ENCODE measurements around the gene NOL6. TPM values are rescaled to one million over a fixed set of nuclear protein-coding genes. Genes with fewer than 3 reads are reported as not detected.
"Not testable (repeated sequence)": the region's sequence is repeated elsewhere in the genome, so short reads cannot be mapped to it uniquely, and the experiment has no call there.

NOL6 gene
- total RNA-seq, 2 experiments from 2014 or later: 36.2 to 37.7 TPM

DNA sequence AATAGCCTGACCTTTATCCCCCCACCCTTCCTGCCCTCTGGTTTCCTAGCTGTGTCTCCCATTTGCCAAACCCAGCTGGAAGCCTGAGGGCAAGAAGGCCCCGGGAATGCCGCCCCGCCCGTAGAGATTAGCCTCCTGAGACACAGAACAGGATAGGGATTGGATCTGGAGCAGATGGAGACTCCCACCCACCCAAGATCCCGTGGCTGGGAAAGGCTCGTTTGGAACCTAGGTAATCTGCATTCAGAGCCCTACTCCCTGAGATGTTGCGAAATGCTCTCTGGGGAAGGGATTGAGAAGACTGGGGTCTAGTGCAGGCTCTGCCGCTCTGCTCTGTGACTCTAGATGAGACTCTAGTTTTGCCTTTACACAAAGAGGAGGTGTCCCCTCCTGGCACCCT, 37.3 kb downstream of the NOL6 start:
- DNase-seq: no peak
- CTCF ChIA-PET: interaction anchor here (0.6 to 7.2 kb wide), 6 partner anchors 17 to 334 kb away, joined by 3 to 38 read pairs (median 6); no protein-coding TSS in a partner anchor
- H3K4me1 Mint-ChIP-seq: peaks cover 55% of the 10 kb centered on the region
- H3K27ac Mint-ChIP-seq: peak overlapping the region; percentile 63
- no peaks in the 10 kb centered on the region for H3K9me3 Mint-ChIP-seq
- no peak overlapping the region for H3K4me3 Mint-ChIP-seq
- POLR2A ChIA-PET: no interaction called here
- H3K36me3 Mint-ChIP-seq (ENCODE audit: low read depth): peaks cover 17% of the 10 kb centered on the region
- no peaks in the 10 kb centered on the region for H3K27me3 Mint-ChIP-seq

GRCh38 chr9:33435821-33436277, 37.9 kb downstream of the NOL6 start:
- Mint-ChIP-seq H3K27me3 (no peaks in the 10 kb centered on the region), H3K4me3 (no peak overlapping the region), H3K36me3 (ENCODE audit: low read depth) (peaks cover 13% of the 10 kb centered on the region), H3K4me1 (peaks cover 51% of the 10 kb centered on the region), H3K9me3 (no peaks in the 10 kb centered on the region), H3K27ac (peak overlapping the region; percentile 58)
- ChIA-PET POLR2A (no interaction called here), CTCF (interaction anchor here (1.0 to 7.2 kb wide), 3 partner anchors 19 to 31 kb away, joined by 3 to 38 read pairs (median 6); no protein-coding TSS in a partner anchor)
- no peak for DNase-seq

DNA sequence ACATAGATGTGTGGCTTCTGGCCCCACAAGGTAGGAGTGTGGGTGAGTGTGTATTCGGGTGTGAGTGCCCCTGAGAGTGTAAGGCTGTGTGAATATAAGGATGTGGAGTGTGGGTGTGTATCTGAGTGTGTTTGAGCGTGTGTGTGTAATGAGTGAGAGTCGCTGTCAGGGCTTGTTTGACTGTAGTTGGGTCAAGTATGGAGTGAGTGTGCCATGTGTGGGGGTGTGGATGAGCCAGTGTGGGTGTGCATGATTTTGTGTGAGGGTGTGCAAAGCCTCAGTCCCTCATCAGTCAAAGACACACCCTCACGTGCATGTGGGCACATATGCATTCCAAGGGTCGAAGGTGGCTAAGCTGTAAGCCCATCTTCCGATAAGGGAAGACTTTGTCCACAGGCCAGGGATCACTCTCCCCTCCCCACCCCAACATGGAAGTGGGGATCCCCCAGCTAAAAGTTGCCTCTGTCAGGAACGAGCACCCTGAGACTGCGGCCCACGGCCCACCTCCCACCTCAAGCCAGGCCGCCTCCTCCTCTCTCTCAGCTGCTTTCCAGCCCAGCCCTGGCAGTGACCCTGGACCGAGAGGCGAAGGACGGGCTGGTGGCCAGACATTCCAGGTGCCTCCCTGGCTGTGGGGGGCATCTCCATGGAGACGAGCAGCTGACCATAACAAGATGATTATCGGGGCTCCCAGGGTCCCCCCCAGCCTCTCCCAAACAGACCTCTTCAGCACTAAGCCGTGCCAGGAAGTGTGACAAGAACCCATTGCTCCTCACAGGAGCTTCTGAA, 39.2 kb downstream of the NOL6 start:
- POLR2A ChIA-PET: no interaction called here
- H3K27ac Mint-ChIP-seq: peak overlapping the region; percentile 13
- H3K4me3 Mint-ChIP-seq: no peak overlapping the region
- H3K27me3 Mint-ChIP-seq: no peaks in the 10 kb centered on the region
- DNase-seq: no peak
- H3K9me3 Mint-ChIP-seq: no peaks in the 10 kb centered on the region
- no peaks in the 10 kb centered on the region for H3K36me3 Mint-ChIP-seq (ENCODE audit: low read depth)
- peaks cover 40% of the 10 kb centered on the region for H3K4me1 Mint-ChIP-seq
- CTCF ChIA-PET: interaction anchor here (0.6 to 7.2 kb wide), 7 partner anchors 13 to 480 kb away, joined by 3 to 38 read pairs (median 4); no protein-coding TSS in a partner anchor

GRCh38 chr9:33433871-33434270, 39.9 kb downstream of the NOL6 start:
- Mint-ChIP-seq H3K4me1 (peaks cover 34% of the 10 kb centered on the region), H3K4me3 (no peak overlapping the region), H3K27ac (no peak overlapping the region), H3K9me3 (no peaks in the 10 kb centered on the region), H3K36me3 (ENCODE audit: low read depth) (no peaks in the 10 kb centered on the region), H3K27me3 (no peaks in the 10 kb centered on the region)
- ChIA-PET POLR2A (no interaction called here), CTCF (interaction anchor here (0.8 to 7.2 kb wide), 7 partner anchors 14 to 61 kb away, joined by 3 to 38 read pairs (median 4); no protein-coding TSS in a partner anchor)
- DNase-seq: no peak

- POLR2A ChIA-PET: no interaction called here
- CTCF ChIA-PET: interaction anchor here (1.3 to 7.2 kb wide), 4 partner anchors 14 to 35 kb away, joined by 4 to 38 read pairs (median 6); partner anchors contain the start of gene AQP3
- Mint-ChIP-seq H3K36me3 (ENCODE audit: low read depth) (no peaks in the 10 kb centered on the region), H3K27me3 (no peaks in the 10 kb centered on the region), H3K4me1 (peaks cover 18% of the 10 kb centered on the region), H3K9me3 (no peaks in the 10 kb centered on the region), H3K27ac (no peak overlapping the region), H3K4me3 (no peak overlapping the region)
- no peak for DNase-seq
These were observed 42.3 kb downstream of the NOL6 start for GRCh38 chr9:33431420-33431819.

- no peaks in the 10 kb centered on the region for H3K27me3 Mint-ChIP-seq
- DNase-seq: no peak
- H3K36me3 Mint-ChIP-seq (ENCODE audit: low read depth): no peaks in the 10 kb centered on the region
- CTCF ChIA-PET: interaction anchor here (1.3 to 7.2 kb wide), 4 partner anchors 14 to 36 kb away, joined by 4 to 38 read pairs (median 6); partner anchors contain the start of gene AQP3
- H3K4me3 Mint-ChIP-seq: no peak overlapping the region
- H3K27ac Mint-ChIP-seq: no peak overlapping the region
- H3K9me3 Mint-ChIP-seq: no peaks in the 10 kb centered on the region
- peaks cover 15% of the 10 kb centered on the region for H3K4me1 Mint-ChIP-seq
- POLR2A ChIA-PET: no interaction called here
These were observed 42.8 kb downstream of the NOL6 start for GRCh38 chr9:33430942-33431341.

DNA sequence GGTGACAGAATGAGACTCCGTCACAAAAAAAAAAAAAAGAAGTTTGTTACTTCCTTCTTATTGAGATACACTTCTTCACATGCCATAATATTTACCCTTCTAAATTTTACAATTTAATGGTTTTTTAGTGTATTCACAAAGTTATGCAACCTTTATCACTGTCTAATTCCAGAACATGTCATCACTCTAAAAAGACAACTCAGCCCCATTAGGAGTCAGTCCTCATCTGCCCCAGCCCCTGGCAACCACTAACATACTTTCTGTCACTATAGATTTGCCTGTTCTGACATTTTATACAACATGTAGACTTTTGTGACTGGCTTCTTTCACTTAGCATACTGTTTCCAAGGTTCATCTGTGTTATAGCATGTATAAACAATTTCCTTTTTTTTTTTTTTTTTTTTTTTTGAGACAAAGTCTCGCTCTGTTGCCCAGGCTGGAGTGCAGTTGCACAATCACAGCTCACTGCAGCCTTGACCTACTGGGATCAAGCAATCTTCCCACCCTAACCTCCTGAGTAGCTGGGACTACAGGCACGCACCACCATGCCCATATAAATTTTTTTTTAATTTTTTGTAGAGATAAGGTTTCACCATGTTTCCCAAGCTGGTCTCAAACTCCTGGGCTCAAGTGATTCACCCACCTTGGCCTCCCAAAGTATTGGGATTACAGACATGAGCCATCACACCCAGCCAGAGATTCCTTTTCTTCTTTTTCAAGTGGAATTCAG, 44.3 kb downstream of the NOL6 start:
- peaks cover 7% of the 10 kb centered on the region for H3K4me1 Mint-ChIP-seq
- no peak overlapping the region for H3K4me3 Mint-ChIP-seq
- H3K9me3 Mint-ChIP-seq: no peaks in the 10 kb centered on the region
- ChIA-PET CTCF (interaction anchor here (0.8 to 7.2 kb wide), 3 partner anchors 12 to 37 kb away, joined by 3 to 38 read pairs (median 3); no protein-coding TSS in a partner anchor), POLR2A (no interaction called here)
- peaks cover 3% of the 10 kb centered on the region for H3K27me3 Mint-ChIP-seq
- no peaks in the 10 kb centered on the region for H3K36me3 Mint-ChIP-seq (ENCODE audit: low read depth)
- no peak overlapping the region for H3K27ac Mint-ChIP-seq
- no peak for DNase-seq

DNA sequence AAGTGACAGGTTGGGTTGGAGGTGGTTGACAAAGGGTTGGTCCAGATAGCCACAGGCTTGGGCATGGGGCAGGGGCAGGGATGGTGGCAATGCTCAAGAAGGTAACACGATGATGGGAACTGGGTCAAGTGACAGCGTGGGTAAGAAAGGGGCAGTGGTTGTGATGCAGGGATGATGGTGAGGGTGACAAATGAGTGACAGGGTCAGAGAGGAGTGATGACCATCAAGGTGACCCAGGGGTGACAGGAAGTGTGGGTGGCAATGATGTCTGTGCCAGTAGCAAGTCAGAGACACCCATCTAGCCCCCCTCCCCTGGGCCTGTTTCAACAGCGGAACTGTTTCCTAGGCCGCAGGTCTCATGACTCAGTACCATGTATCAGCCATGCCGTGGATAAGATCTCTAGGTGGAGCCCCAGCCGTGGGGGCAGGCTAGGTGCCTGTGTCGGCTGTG, 46.9 kb downstream of the NOL6 start:
- CTCF ChIA-PET: no interaction called here
- no peak for DNase-seq
- no peaks in the 10 kb centered on the region for H3K4me1 Mint-ChIP-seq
- H3K27me3 Mint-ChIP-seq: peaks cover 3% of the 10 kb centered on the region
- no peaks in the 10 kb centered on the region for H3K9me3 Mint-ChIP-seq
- POLR2A ChIA-PET: no interaction called here
- H3K36me3 Mint-ChIP-seq (ENCODE audit: low read depth): no peaks in the 10 kb centered on the region
- H3K27ac Mint-ChIP-seq: no peak overlapping the region
- H3K4me3 Mint-ChIP-seq: no peak overlapping the region

DNA sequence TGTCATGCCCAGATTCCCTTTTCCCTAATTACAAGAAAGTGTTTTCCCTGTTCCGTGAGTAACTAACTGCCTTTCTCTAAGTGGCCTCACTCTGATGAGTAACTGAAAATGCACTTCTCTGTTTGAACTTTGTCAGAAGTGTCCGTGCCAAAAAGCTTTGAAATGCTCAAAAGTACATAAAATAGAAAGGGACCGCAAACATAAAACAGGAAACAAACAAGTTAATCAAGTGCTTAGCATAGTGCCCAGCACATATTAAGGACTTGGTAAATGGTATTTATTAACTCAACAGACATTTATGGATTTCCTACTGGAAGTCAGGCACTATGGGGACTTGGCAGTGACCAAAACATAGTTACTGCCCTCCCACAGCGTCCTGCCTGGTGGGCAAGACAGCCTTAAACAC, 48.6 kb downstream of the NOL6 start:
- H3K27ac Mint-ChIP-seq: no peak overlapping the region
- CTCF ChIA-PET: interaction anchor here (0.6 kb wide), 1 partner anchor 613 kb away, joined by 7 read pairs; no protein-coding TSS in a partner anchor
- POLR2A ChIA-PET: no interaction called here
- no peaks in the 10 kb centered on the region for H3K36me3 Mint-ChIP-seq (ENCODE audit: low read depth)
- H3K4me3 Mint-ChIP-seq: no peak overlapping the region
- peaks cover 7% of the 10 kb centered on the region for H3K27me3 Mint-ChIP-seq
- no peaks in the 10 kb centered on the region for H3K9me3 Mint-ChIP-seq
- no peak for DNase-seq
- peaks cover 7% of the 10 kb centered on the region for H3K4me1 Mint-ChIP-seq

- H3K27me3 Mint-ChIP-seq; H3K9me3 Mint-ChIP-seq; H3K36me3 Mint-ChIP-seq (ENCODE audit: low read depth); CTCF ChIA-PET; H3K27ac Mint-ChIP-seq; DNase-seq; POLR2A ChIA-PET; H3K4me3 Mint-ChIP-seq: not testable (repeated sequence)
- peaks cover 10% of the 10 kb centered on the region for H3K4me1 Mint-ChIP-seq
These were observed 49.2 kb downstream of the NOL6 start for GRCh38 chr9:33424492-33424891.

DNA sequence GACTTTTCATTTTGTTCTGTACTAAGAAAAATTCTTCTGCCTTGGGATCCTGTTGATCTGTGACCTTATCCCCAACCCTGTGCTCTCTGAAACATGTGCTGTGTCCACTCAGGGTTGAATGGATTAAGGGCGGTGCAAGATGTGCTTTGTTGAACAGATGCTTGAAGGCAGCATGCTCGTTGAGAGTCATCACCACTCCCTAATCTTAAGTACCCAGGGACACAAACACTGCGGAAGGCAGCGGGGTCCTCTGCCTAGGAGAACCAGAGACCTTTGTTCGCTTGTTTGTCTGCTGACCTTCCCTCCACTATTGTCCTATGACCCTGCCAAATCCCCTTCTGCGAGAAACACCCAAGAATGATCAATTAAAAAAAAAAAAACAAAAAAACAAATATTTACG, 49.7 kb downstream of the NOL6 start:
- CTCF ChIA-PET; H3K27me3 Mint-ChIP-seq; H3K9me3 Mint-ChIP-seq; H3K27ac Mint-ChIP-seq; DNase-seq; POLR2A ChIA-PET; H3K4me3 Mint-ChIP-seq; H3K36me3 Mint-ChIP-seq (ENCODE audit: low read depth): not testable (repeated sequence)
- H3K4me1 Mint-ChIP-seq: peaks cover 10% of the 10 kb centered on the region

DNA sequence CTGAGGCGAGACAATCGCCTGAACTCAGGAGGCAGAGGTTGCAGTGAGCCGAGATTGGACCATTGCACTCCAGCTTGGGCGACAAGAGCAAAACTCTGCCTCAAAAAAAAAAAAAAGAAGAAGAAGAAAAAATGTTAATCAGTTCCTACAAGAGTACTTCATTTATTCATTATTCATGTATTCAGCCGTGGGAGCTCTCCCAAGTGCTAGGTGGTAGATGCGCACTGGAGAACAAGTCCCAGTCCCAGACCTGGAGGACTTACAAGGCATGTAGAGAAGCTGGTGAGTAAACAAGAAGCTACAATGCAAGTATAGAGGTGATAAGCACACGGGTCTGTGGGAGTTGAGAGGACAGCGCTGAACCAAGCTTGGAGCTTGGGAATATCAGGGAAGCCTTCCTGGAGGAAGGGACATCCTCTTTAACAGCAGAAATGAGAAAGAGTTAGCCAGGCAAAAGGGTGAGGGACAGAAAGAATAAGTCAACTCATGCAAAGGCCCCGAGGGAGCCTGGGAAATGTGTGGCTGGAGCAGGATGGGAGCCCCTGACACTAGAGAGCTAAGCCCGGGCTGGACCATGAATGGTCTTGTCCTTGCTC, 53.9 kb downstream of the NOL6 start:
- H3K4me1 Mint-ChIP-seq: peaks cover 50% of the 10 kb centered on the region
- ChIA-PET POLR2A (no interaction called here), CTCF (interaction anchor here (0.5 to 11.3 kb wide), 5 partner anchors 13 to 899 kb away, joined by 3 to 132 read pairs (median 5); partner anchors contain the start of gene AQP3)
- H3K4me3 Mint-ChIP-seq: no peak overlapping the region
- DNase-seq: no peak
- peak overlapping the region; percentile 14 for H3K27ac Mint-ChIP-seq
- peaks cover 5% of the 10 kb centered on the region for H3K27me3 Mint-ChIP-seq
- no peaks in the 10 kb centered on the region for H3K9me3 Mint-ChIP-seq
- H3K36me3 Mint-ChIP-seq (ENCODE audit: low read depth): no peaks in the 10 kb centered on the region

Measured in activated CD4-positive, alpha-beta T cell treated with anti-CD3 and anti-CD28 coated beads, Interleukin-2, amount 10 ng/mL, durations not matched to agents 7 days and 5 days (primary cell).